Type B pancreatic cell (in vitro differentiated cells): ENCODE results near the gene SPIN1. TPM values are rescaled to one million over a fixed set of nuclear protein-coding genes. Genes with fewer than 3 reads are reported as not detected.

Source experiments
- DNase-seq: peaks from one replicate; pipeline ENCODE4 v3.0.0; 2021; ENCODE audit warnings: mixed read lengths; ENCODE audit not compliant: unreplicated experiment; ENCODE audit errors: extremely low spot score
- H3K27ac Mint-ChIP-seq: 2 replicates; pipeline ENCODE4 v1.8.0; 2021; ENCODE audit warnings: mild to moderate bottlenecking, mixed read lengths
- H3K27me3 Mint-ChIP-seq: 2 replicates; pipeline ENCODE4 v1.8.0; 2021; ENCODE audit warnings: mixed read lengths
- H3K36me3 Mint-ChIP-seq: 2 replicates; pipeline ENCODE4 v1.8.0; 2021; ENCODE audit warnings: mixed read lengths
- H3K4me1 Mint-ChIP-seq: one replicate; pipeline ENCODE4 v1.8.0; 2021; ENCODE audit warnings: mixed read lengths; ENCODE audit not compliant: unreplicated experiment
- H3K4me3 Mint-ChIP-seq: 2 replicates; pipeline ENCODE4 v1.8.0; 2021; ENCODE audit warnings: mild to moderate bottlenecking, mixed read lengths
- H3K9me3 Mint-ChIP-seq: 2 replicates; pipeline ENCODE4 v1.8.0; 2021; ENCODE audit warnings: mixed read lengths
- CTCF ChIP-seq: fragments of 200-600 bp; sonication (generic); conservative IDR thresholded peaks from 2 replicates; pipeline ENCODE4 v1.5.0; 2021; ENCODE audit warnings: antibody characterized with exemption, mild to moderate bottlenecking
- total RNA-seq: library from RNA; stranded (reverse); gene quantifications from 2 replicates; pipeline ENCODE4 v1.2.1, GENCODE V29; 2021; ENCODE audit warnings: low replicate concordance

SPIN1 gene
- total RNA-seq, 1 donor from 2014 or later, result 107 TPM

- no peaks in the 10 kb centered on the region for H3K27me3 Mint-ChIP-seq
- no peak overlapping the region for H3K4me3 Mint-ChIP-seq
- H3K4me1 Mint-ChIP-seq, result no peaks in the 10 kb centered on the region
- peaks cover 11% of the 10 kb centered on the region for H3K9me3 Mint-ChIP-seq
- H3K27ac Mint-ChIP-seq, result no peak overlapping the region
- no peak for DNase-seq
- H3K36me3 Mint-ChIP-seq, result peaks cover 5% of the 10 kb centered on the region
- no peak for TF ChIP-seq CTCF
Measured at GRCh38 chr9:88358723-88359122, 29.5 kb upstream of the SPIN1 start.

GRCh38 chr9:88359974-88360373 is 28.3 kb upstream of the SPIN1 start:
- H3K27me3 Mint-ChIP-seq, result no peaks in the 10 kb centered on the region
- no peak for TF ChIP-seq CTCF
- H3K4me3 Mint-ChIP-seq, result no peak overlapping the region
- H3K36me3 Mint-ChIP-seq, result peaks cover 5% of the 10 kb centered on the region
- peaks cover 5% of the 10 kb centered on the region for H3K9me3 Mint-ChIP-seq
- H3K27ac Mint-ChIP-seq, result no peak overlapping the region
- DNase-seq, result no peak
- H3K4me1 Mint-ChIP-seq, result no peaks in the 10 kb centered on the region

GRCh38 chr9:88362681-88363080 is 25.6 kb upstream of the SPIN1 start:
- Mint-ChIP-seq H3K36me3 (peaks cover 5% of the 10 kb centered on the region), H3K4me1 (no peaks in the 10 kb centered on the region), H3K9me3 (peaks cover 5% of the 10 kb centered on the region), H3K4me3 (no peak overlapping the region), H3K27me3 (no peaks in the 10 kb centered on the region), H3K27ac (no peak overlapping the region)
- no peak for TF ChIP-seq CTCF
- no peak for DNase-seq

- no peak overlapping the region for H3K27ac Mint-ChIP-seq
- no peaks in the 10 kb centered on the region for H3K27me3 Mint-ChIP-seq
- TF ChIP-seq CTCF, result no peak
- H3K36me3 Mint-ChIP-seq, result peaks cover 5% of the 10 kb centered on the region
- H3K9me3 Mint-ChIP-seq, result peaks cover 5% of the 10 kb centered on the region
- H3K4me3 Mint-ChIP-seq, result no peak overlapping the region
- no peak for DNase-seq
- no peaks in the 10 kb centered on the region for H3K4me1 Mint-ChIP-seq
Measured at GRCh38 chr9:88363661-88364060, 24.6 kb upstream of the SPIN1 start.

GRCh38 chr9:88364706-88365105 is 23.5 kb upstream of the SPIN1 start:
- no peak for TF ChIP-seq CTCF
- H3K4me3 Mint-ChIP-seq, result no peak overlapping the region
- peaks cover 3% of the 10 kb centered on the region for H3K4me1 Mint-ChIP-seq
- H3K9me3 Mint-ChIP-seq, result peaks cover 8% of the 10 kb centered on the region
- H3K27me3 Mint-ChIP-seq, result no peaks in the 10 kb centered on the region
- H3K27ac Mint-ChIP-seq, result no peak overlapping the region
- DNase-seq, result no peak
- peaks cover 5% of the 10 kb centered on the region for H3K36me3 Mint-ChIP-seq

GRCh38 chr9:88370346-88370745 is 17.9 kb upstream of the SPIN1 start:
- H3K4me3 Mint-ChIP-seq, result peak overlapping the region; percentile 9
- H3K36me3 Mint-ChIP-seq, result peaks cover 5% of the 10 kb centered on the region
- peak overlapping the region; percentile 38 for H3K27ac Mint-ChIP-seq
- peaks cover 18% of the 10 kb centered on the region for H3K4me1 Mint-ChIP-seq
- H3K27me3 Mint-ChIP-seq, result no peaks in the 10 kb centered on the region
- no peak for DNase-seq
- TF ChIP-seq CTCF, result no peak
- H3K9me3 Mint-ChIP-seq, result peaks cover 19% of the 10 kb centered on the region
